Upper lobe of right lung (tissue), 1 donor: ENCODE results near the gene MRPS31. TPM values are rescaled to one million over a fixed set of nuclear protein-coding genes. Genes with fewer than 3 reads are reported as not detected.
"Not testable (repeated sequence)": the region's sequence is repeated elsewhere in the genome, so short reads cannot be mapped to it uniquely, and the experiment has no call there.

ENCODE experiments used
- ATAC-seq: fragments of 200-7000 bp; cut with Tn5 transposase; one replicate; pipeline ENCODE4 v1.9.1; 2020; ENCODE audit warnings: mild to moderate bottlenecking, moderate library complexity
- DNase-seq: peaks from one replicate; pipeline ENCODE4 v3.0.0-alpha.2; 2020
- H3K27ac ChIP-seq: fragments of 200-600 bp; one replicate; pipeline ENCODE4 v1.8.0; 2022
- H3K27me3 ChIP-seq: fragments of 200-600 bp; one replicate; pipeline ENCODE4 v1.8.0; 2022; ENCODE audit warnings: mild to moderate bottlenecking
- H3K36me3 ChIP-seq: fragments of 200-600 bp; one replicate; pipeline ENCODE4 v1.8.0; 2022
- H3K4me1 ChIP-seq: fragments of 200-600 bp; one replicate; pipeline ENCODE4 v1.8.0; 2022
- H3K4me3 ChIP-seq: fragments of 200-600 bp; one replicate; pipeline ENCODE4 v1.8.0; 2022; ENCODE audit warnings: mild to moderate bottlenecking
- H3K9me3 ChIP-seq: fragments of 200-600 bp; one replicate; pipeline ENCODE4 v1.8.0; 2022
- CTCF ChIP-seq: fragments of 200-600 bp; IDR thresholded peaks from one replicate; pipeline ENCODE4 v1.8.0; 2022; ENCODE audit warnings: antibody characterized with exemption
- intact Hi-C: fragments of 100-400 bp; cut with DNase I; formaldehyde crosslinking; loops from one replicate; pipeline ENCODE4 v1.11.0; 2022
- total RNA-seq: library from RNA; stranded (reverse); fragmentation: NEBNext Ultra II Directional; extraction: Animal tissue kit (Norgen Biotek cat#: 25700); gene quantifications from one replicate; pipeline ENCODE4 v1.2.1, GENCODE V29; 2021
- donor health status: DM: no; HTN: yes; CAD: no; lungs with severe emphysema.

MRPS31 gene
- total RNA-seq, 1 donor from 2014 or later: 18.4 TPM

DNA sequence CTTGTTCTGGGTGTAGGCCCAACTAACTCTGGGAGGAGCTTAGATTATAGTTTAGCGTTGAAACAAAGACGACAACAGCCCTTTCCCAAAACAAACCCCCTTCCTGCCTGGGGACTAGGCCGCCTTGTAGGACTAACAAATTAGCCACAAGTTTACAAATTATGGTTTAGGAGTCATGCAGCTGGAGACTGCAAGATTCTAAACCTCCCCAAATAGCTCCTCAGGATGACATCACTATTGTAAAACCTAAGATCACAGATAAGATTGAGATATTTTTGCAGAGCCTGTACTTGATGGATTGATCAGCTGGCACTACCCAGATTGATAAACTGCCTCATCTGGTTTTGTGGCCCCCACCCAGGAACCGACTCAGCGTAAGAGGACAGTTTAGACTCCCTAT lies 16.1 kb upstream of the MRPS31 start:
- TF ChIP-seq CTCF: no peak
- ATAC-seq (no peak), DNase-seq (no peak)
- no peak overlapping the region for H3K27ac ChIP-seq
- H3K36me3 ChIP-seq: no peaks in the 10 kb centered on the region
- intact Hi-C loops: no loop called here
- H3K4me3 ChIP-seq: no peak overlapping the region
- no peaks in the 10 kb centered on the region for H3K27me3 ChIP-seq
- H3K4me1 ChIP-seq: peaks cover 10% of the 10 kb centered on the region
- H3K9me3 ChIP-seq: no peaks in the 10 kb centered on the region

DNA sequence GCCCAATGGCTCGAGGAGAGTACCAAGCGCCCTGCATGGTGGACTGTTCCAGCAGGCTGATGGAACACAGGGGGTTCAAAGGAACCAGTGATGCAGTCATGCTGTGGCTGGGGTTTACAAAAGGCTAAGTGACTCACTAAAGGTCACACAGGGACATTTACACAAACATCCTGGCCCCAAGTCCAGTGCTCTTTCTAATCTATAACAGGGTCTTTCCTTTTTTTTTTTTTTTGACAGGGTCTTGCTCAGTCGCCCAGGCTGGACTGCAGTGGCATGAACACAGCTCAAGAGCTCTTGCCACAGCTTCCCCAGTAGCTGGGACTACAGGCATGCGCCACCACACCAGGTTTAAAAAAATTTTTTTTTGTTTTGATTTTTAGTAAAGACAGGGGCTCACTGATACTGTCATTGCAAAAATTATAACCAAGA lies 15.6 kb upstream of the MRPS31 start:
- H3K9me3 ChIP-seq: no peaks in the 10 kb centered on the region
- no peaks in the 10 kb centered on the region for H3K36me3 ChIP-seq
- intact Hi-C loops: no loop called here
- peaks cover 10% of the 10 kb centered on the region for H3K4me1 ChIP-seq
- no peak for DNase-seq
- H3K27me3 ChIP-seq: no peaks in the 10 kb centered on the region
- no peak for TF ChIP-seq CTCF
- no peak for ATAC-seq
- H3K4me3 ChIP-seq: no peak overlapping the region
- no peak overlapping the region for H3K27ac ChIP-seq

DNA sequence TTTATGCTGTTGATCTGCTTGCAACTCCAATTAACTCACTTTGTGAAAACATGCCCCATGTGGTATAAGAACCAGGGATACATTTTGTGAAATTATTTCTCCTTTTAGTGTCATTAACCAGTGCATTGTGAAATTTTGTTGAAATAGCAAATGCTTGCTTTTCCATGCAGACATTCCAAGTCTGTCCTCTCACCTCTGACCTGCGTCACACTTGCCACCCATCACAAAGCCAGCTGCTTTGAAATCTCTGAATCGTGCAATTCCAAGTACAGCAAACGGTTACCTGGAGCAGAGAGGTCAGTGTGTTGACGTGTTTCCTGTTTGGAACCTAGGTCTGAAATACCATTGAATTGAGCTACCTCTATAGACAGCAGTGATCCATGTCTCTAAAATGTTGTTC lies 13.6 kb upstream of the MRPS31 start:
- H3K27ac ChIP-seq: no peak overlapping the region
- peaks cover 3% of the 10 kb centered on the region for H3K4me1 ChIP-seq
- ATAC-seq (no peak), DNase-seq (no peak)
- no peaks in the 10 kb centered on the region for H3K36me3 ChIP-seq
- no peak for TF ChIP-seq CTCF
- H3K4me3 ChIP-seq: no peak overlapping the region
- no peaks in the 10 kb centered on the region for H3K9me3 ChIP-seq
- intact Hi-C loops: no loop called here
- H3K27me3 ChIP-seq: no peaks in the 10 kb centered on the region

- H3K9me3 ChIP-seq, H3K27ac ChIP-seq, ATAC-seq, H3K27me3 ChIP-seq, H3K4me3 ChIP-seq, DNase-seq, intact Hi-C loops, H3K4me1 ChIP-seq, H3K36me3 ChIP-seq: not testable (repeated sequence)
Observed at GRCh38 chr13:40782971-40783370, 12.0 kb upstream of the MRPS31 start.

GRCh38 chr13:40781717-40782116 lies 10.7 kb upstream of the MRPS31 start:
- H3K9me3 ChIP-seq: no peaks in the 10 kb centered on the region

DNA sequence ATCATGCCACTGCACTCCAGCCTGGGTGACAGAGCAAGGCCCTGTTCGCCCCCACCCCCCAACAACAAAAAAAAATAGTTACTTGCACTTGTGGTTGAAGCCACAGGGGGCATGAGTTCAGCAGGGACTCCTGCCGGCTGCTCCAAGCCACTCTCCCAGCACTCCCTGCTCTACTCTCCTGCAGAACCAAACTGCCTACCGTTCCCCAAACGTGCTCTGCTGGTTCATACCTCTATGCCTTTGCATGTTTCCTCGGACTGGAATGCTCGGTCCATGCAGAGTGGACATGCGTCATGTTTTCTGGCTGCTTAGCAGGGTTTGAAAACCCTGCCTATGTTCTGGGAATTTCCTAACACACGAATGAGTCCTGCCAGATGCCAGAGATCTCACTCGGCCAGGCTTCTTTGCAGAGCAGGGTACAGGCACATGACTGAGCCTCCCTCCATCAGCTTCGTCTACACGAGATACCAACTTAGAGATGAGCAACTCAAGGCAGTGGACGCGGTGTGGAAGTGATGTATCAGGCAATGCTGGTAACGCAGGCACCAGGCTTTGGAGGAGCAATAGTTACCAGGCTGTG lies 9.9 kb upstream of the MRPS31 start:
- Histone ChIP-seq H3K27ac (no peak overlapping the region), H3K4me1 (peaks cover 12% of the 10 kb centered on the region), H3K27me3 (no peaks in the 10 kb centered on the region), H3K4me3 (no peak overlapping the region), H3K9me3 (no peaks in the 10 kb centered on the region), H3K36me3 (no peaks in the 10 kb centered on the region)
- DNase-seq (no peak), ATAC-seq (no peak)
- intact Hi-C loops: no loop called here
- TF ChIP-seq CTCF: no peak

More at GRCh38 chr13:40781717-40782116, 10.7 kb upstream of the MRPS31 start:
- Histone ChIP-seq H3K36me3 (no peaks in the 10 kb centered on the region), H3K4me1 (peaks cover 10% of the 10 kb centered on the region), H3K27ac (no peak overlapping the region), H3K27me3 (no peaks in the 10 kb centered on the region), H3K4me3 (no peak overlapping the region)
- peak; percentile 21 for ATAC-seq
- intact Hi-C loops: no loop called here
- no peak for TF ChIP-seq CTCF
- no peak for DNase-seq
